ENCODE measurements around the gene GMPPA.

GMPPA gene

DNA sequence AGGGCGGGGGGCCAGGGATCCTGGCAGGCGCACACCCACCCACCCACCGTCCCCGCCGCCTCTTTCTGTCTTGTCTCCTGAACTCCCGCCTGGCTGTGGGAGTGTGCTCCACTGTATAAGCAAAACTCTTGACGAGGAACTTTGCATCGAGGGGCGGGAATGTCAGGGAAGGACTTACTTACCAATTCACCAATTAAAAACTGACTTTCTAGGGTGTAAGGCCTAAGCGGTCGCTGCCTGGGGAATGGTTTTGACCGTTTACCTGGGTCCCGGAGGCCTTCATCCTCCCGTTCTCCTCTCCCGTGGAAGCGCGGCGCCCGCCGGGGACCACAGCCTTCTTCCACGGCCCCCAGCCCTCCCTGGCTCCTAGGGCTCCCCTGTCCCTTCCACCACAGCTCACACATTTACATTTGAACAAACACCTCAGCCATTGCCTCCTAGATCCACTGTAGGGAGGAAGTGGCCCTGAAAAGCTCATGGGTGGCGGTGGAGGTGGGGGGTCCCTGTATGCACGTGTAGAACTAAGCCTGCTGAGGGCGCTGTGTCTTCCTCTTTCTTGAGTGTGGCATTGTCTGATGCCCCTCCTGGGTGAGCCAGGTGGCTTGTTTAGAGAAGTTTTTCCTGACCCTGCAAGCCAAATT is 24.5 kb downstream of the GMPPA start:
- Histone ChIP-seq H3K27me3 (peaks cover 100% of the 10 kb centered on the region), H3K27ac (no peak overlapping the region), H3K4me3 (ENCODE audit: low read depth in 1 of 2, low read length in 1 of 2) (no peak overlapping the region), H3K4me1 (ENCODE audit: control insufficient read depth in 1 of 2, insufficient read depth in 1 of 2, low read depth in 1 of 2, low read length in 1 of 2) (no peaks in the 10 kb centered on the region), H3K9me3 (no peaks in the 10 kb centered on the region), H3K36me3 (no peaks in the 10 kb centered on the region)
- TF ChIP-seq, protein P1, sequence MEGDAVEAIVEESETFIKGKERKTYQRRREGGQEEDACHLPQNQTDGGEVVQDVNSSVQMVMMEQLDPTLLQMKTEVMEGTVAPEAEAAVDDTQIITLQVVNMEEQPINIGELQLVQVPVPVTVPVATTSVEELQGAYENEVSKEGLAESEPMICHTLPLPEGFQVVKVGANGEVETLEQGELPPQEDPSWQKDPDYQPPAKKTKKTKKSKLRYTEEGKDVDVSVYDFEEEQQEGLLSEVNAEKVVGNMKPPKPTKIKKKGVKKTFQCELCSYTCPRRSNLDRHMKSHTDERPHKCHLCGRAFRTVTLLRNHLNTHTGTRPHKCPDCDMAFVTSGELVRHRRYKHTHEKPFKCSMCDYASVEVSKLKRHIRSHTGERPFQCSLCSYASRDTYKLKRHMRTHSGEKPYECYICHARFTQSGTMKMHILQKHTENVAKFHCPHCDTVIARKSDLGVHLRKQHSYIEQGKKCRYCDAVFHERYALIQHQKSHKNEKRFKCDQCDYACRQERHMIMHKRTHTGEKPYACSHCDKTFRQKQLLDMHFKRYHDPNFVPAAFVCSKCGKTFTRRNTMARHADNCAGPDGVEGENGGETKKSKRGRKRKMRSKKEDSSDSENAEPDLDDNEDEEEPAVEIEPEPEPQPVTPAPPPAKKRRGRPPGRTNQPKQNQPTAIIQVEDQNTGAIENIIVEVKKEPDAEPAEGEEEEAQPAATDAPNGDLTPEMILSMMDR (IDR thresholded peaks at IDR 0.05), result no peak

DNA sequence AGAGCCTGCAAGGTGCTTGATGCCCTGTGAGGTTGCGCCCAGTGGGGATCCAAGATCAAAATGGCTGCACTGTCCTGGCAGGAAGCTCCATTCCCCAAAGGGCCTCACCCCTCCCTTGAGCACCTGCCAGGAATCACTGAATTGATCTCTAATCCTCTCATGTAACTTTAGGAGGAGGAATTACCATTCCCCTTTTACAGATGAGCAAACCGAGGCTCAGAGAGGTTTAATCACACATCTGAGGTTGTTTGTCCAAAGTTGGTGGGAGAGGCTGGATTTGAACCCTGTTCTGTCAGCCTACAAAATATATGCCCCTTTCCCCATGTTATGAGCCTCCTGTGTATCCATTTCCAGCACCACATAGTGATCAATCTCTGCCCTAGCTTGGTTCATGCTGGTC is 26.1 kb downstream of the GMPPA start:
- Histone ChIP-seq H3K27ac (no peak overlapping the region), H3K4me1 (ENCODE audit: control insufficient read depth in 1 of 2, insufficient read depth in 1 of 2, low read depth in 1 of 2, low read length in 1 of 2) (no peaks in the 10 kb centered on the region), H3K36me3 (no peaks in the 10 kb centered on the region), H3K9me3 (no peaks in the 10 kb centered on the region), H3K4me3 (ENCODE audit: low read depth in 1 of 2, low read length in 1 of 2) (no peak overlapping the region), H3K27me3 (peaks cover 100% of the 10 kb centered on the region)
- TF ChIP-seq, protein P1 (IDR thresholded peaks at IDR 0.05), result no peak

DNA sequence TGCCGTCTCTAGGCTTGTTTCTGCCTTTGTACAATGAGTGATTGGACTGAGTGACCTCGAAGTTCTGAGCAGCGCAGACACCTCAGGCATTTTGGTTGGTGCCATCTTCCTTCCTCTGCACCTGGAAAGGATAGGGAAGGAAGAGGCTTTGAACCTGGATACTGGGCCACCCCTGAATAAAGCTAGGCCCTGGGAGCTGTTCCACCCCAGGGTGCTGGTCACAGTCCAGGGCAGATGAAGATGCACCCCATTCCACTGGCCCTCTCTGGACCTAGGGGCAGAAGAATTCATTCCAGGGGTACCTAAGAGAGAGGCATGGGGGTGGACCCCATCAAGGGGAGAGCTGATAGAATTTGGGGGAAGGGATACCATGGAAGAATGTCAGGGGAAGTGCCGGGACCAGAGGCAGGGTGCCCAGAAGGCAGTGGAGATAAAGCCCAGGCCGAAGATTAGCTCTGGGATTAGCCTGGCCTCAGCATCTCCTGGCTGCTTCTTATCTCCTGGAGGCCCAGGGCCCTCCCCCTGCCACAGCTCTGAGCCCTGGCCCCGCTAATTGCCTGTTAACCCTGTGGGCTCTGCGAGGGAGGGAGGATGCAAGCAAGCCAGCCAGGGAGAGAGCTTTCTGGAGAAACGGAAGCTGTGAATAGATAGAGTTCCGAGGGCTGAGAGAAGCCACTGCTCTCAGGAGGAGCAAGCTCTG is 27.0 kb downstream of the GMPPA start:
- Histone ChIP-seq H3K27me3 (peaks cover 100% of the 10 kb centered on the region), H3K9me3 (no peaks in the 10 kb centered on the region), H3K36me3 (no peaks in the 10 kb centered on the region), H3K4me3 (ENCODE audit: low read depth in 1 of 2, low read length in 1 of 2) (no peak overlapping the region), H3K27ac (no peak overlapping the region), H3K4me1 (ENCODE audit: control insufficient read depth in 1 of 2, insufficient read depth in 1 of 2, low read depth in 1 of 2, low read length in 1 of 2) (no peaks in the 10 kb centered on the region)
- TF ChIP-seq, protein P1 (IDR thresholded peaks at IDR 0.05), result no peak

DNA sequence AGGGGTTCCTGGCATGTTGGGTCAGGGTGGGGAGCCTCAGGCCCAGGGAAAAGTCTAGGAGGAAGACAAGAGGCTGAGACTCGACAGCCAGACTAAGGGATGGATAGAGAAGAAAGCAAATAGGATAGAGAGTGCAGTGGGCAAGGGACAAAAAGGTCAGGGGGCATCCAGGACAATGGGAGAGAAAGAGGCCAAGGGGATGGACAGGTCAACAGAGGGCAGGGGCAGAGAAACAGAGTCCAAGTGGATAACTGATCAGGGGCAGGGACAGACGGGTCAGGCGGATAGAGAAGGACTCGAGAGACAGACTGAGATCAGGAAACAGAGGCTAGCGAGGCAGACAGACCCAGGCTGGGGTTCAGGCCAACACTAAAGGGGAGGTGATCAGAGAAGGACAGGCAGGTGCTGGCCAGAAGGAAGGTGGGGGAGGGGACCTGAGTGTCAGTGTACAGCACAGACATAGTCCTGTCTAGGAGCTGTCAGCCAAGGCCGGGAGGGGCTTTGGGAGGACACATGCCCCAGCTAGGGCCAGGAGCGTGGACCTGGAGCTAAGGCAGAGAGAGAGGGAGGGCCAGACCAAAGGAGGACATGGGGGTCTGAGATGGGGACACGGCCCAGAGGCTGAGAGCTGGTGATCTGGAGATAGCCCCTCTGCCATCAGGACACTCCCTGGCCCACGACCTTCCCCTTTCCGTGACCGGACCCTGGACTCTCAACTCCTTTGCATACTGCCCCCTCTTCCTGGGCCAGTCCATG is 27.8 kb downstream of the GMPPA start:
- TF ChIP-seq, protein P1 (IDR thresholded peaks at IDR 0.05), result no peak
- Histone ChIP-seq H3K36me3 (no peaks in the 10 kb centered on the region), H3K4me3 (ENCODE audit: low read depth in 1 of 2, low read length in 1 of 2) (no peak overlapping the region), H3K9me3 (no peaks in the 10 kb centered on the region), H3K4me1 (ENCODE audit: control insufficient read depth in 1 of 2, insufficient read depth in 1 of 2, low read depth in 1 of 2, low read length in 1 of 2) (no peaks in the 10 kb centered on the region), H3K27me3 (peaks cover 100% of the 10 kb centered on the region), H3K27ac (no peak overlapping the region)

DNA sequence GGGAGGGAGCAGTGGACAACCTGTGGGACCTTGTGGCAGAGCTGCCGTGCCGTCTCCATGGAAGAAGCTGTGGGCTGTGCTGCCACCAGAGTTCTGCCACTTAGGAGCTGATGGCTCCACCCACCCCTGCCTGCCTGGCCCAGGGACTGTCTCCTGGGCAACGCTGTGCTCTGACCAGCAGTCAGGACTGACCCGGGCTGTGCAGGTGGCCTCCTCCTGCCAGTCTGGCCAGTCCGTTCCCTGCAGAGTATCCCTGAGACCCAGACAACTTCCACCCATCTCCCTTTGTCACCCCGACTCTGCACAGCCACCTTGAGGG is 28.3 kb downstream of the GMPPA start:
- Histone ChIP-seq H3K4me1 (ENCODE audit: control insufficient read depth in 1 of 2, insufficient read depth in 1 of 2, low read depth in 1 of 2, low read length in 1 of 2) (no peaks in the 10 kb centered on the region), H3K4me3 (ENCODE audit: low read depth in 1 of 2, low read length in 1 of 2) (no peak overlapping the region), H3K27ac (no peak overlapping the region), H3K27me3 (peaks cover 100% of the 10 kb centered on the region), H3K9me3 (no peaks in the 10 kb centered on the region), H3K36me3 (no peaks in the 10 kb centered on the region)
- TF ChIP-seq, protein P1 (IDR thresholded peaks at IDR 0.05), result no peak

Data from neutrophil (primary cell).